ENCODE results near the gene PRR15.
A peak's percentile ranks its signal among the peaks of the same experiment; 100 is the strongest.

Gene PRR15

DNA sequence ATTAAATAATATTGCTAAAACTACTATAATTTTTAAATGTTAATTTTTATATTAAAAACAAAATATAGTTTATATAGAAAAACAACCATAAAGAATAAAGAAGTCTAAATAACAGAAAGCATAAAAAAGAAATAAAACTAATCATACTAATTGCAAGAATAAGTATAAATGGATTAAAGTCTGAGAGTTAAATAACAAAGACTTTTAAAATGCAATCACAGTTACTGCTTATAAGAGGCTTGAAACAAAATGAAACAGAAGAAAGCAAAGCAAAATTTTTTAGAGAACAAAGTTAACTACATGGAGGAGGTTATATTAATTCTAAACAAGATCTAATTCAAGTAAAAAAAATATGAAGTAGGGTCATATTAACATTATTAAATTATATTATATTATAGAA, 41.1 kb downstream of the PRR15 start:
- TF ChIP-seq ZFX (IDR thresholded peaks at IDR 0.05) (no peak), CTCF (conservative IDR thresholded peaks at IDR 0.05) (no peak)
- H3K27ac ChIP-seq = no peak overlapping the region

GRCh38 chr7:29605671-29606070, 42.0 kb downstream of the PRR15 start:
- TF ChIP-seq CTCF (conservative IDR thresholded peaks at IDR 0.05) (no peak), ZFX (IDR thresholded peaks at IDR 0.05) (no peak)
- H3K27ac ChIP-seq = no peak overlapping the region

GRCh38 chr7:29606287-29606721, 42.7 kb downstream of the PRR15 start:
- no peak for TF ChIP-seq ZFX (IDR thresholded peaks at IDR 0.05)
- no peak for TF ChIP-seq CTCF (conservative IDR thresholded peaks at IDR 0.05)
- no peak overlapping the region for H3K27ac ChIP-seq

GRCh38 chr7:29606830-29607229, 43.2 kb downstream of the PRR15 start:
- no peak overlapping the region for H3K27ac ChIP-seq
- TF ChIP-seq ZFX (IDR thresholded peaks at IDR 0.05) (no peak), CTCF (conservative IDR thresholded peaks at IDR 0.05) (no peak)

GRCh38 chr7:29607259-29607658, 43.6 kb downstream of the PRR15 start:
- no peak overlapping the region for H3K27ac ChIP-seq
- TF ChIP-seq CTCF (conservative IDR thresholded peaks at IDR 0.05) = no peak
- TF ChIP-seq ZFX (IDR thresholded peaks at IDR 0.05) = no peak

DNA sequence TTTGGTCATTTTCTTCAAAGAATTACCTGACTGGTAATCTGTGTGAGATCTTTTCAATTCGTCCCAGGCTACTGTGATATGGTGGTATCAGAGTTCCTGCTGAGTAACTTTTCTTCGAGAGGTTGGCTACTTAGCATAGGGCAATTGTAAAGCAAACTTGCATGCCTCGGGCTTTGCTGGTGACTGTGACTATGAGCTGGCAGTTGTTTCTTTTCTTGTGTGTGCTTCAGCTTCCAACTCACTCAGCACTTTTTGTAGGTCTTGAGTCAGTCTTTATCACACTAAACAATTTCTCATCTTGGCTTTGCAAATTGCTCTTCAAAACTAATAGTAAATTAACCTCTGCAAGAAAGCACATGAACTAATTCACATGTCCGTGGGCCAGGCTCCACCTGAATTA, 44.3 kb downstream of the PRR15 start:
- no peak overlapping the region for H3K27ac ChIP-seq
- no peak for TF ChIP-seq ZFX (IDR thresholded peaks at IDR 0.05)
- no peak for TF ChIP-seq CTCF (conservative IDR thresholded peaks at IDR 0.05)

DNA sequence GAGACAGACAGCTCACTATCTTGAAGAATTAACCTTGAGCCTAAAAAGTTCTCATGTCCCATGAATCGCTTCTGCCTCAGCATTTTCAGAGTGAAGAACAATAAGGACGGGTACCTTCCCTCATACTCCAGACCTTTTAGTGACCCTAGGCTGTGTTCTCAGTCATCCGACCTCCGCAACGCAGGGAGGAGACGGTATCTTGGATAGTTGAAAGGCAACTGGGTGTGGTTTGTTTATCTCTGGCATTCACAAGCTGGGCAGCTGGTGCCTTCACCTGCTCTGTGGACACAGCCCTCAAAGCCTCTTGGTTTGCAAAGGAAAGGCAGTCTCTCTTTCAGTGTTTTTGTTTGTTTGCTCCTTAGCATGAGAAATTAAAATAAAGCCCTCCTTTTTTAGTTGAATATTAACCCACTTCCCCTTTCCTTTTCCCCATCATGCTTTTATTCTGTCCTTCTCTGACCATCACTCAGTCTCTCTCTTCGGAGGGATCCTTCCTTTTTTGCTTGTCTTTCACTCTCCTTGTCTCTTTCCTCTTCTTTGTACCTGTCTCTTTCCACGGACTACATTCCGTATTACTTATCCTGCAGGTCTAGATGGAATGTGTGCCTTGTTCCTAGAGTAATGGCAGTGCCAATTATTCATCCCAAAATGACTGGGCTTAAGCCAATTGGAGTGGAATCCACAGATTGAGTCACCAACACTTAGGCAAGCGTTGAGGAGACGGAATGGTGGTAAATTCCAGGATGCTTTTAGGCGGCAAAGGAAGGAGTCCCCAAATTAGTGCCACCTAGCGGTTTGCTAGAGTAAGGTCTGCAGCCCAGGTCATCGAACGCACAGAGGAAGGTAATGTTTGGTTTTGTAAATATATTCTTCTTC, 45.8 kb downstream of the PRR15 start:
- no peak overlapping the region for H3K27ac ChIP-seq
- peak; percentile 93 for TF ChIP-seq CTCF (conservative IDR thresholded peaks at IDR 0.05)
- no peak for TF ChIP-seq ZFX (IDR thresholded peaks at IDR 0.05)
